GM12872 (cell line): ENCODE measurements around the gene STK24.

Source experiments
- TF ChIP-seq, protein P1 (sequence below): IDR thresholded peaks from 3 replicates; pipeline ENCODE4 v1.5.1; 2011; ENCODE audit warnings: low read depth, mild to moderate bottlenecking, low read length, moderate library complexity; ENCODE audit not compliant: insufficient read depth

Gene STK24

DNA sequence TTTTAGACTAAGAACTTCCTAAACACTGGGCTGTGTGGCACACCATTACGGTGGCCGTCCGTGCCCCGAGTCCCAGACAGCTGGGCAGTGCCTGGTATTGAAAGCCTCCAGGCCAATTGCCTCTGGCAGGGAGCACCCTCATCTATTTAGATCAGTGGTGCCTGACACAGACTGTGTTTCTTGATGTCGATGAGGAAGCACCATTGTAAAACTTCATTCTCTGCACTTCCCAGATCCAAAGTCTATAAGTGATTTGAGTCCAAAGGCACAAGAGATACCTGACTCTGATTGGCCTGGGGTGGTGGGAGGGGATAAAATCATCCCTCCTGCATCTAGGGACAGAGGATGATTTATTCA, 8.5 kb upstream of the STK24 start:
- TF ChIP-seq, protein P1, sequence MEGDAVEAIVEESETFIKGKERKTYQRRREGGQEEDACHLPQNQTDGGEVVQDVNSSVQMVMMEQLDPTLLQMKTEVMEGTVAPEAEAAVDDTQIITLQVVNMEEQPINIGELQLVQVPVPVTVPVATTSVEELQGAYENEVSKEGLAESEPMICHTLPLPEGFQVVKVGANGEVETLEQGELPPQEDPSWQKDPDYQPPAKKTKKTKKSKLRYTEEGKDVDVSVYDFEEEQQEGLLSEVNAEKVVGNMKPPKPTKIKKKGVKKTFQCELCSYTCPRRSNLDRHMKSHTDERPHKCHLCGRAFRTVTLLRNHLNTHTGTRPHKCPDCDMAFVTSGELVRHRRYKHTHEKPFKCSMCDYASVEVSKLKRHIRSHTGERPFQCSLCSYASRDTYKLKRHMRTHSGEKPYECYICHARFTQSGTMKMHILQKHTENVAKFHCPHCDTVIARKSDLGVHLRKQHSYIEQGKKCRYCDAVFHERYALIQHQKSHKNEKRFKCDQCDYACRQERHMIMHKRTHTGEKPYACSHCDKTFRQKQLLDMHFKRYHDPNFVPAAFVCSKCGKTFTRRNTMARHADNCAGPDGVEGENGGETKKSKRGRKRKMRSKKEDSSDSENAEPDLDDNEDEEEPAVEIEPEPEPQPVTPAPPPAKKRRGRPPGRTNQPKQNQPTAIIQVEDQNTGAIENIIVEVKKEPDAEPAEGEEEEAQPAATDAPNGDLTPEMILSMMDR, result no peak

DNA sequence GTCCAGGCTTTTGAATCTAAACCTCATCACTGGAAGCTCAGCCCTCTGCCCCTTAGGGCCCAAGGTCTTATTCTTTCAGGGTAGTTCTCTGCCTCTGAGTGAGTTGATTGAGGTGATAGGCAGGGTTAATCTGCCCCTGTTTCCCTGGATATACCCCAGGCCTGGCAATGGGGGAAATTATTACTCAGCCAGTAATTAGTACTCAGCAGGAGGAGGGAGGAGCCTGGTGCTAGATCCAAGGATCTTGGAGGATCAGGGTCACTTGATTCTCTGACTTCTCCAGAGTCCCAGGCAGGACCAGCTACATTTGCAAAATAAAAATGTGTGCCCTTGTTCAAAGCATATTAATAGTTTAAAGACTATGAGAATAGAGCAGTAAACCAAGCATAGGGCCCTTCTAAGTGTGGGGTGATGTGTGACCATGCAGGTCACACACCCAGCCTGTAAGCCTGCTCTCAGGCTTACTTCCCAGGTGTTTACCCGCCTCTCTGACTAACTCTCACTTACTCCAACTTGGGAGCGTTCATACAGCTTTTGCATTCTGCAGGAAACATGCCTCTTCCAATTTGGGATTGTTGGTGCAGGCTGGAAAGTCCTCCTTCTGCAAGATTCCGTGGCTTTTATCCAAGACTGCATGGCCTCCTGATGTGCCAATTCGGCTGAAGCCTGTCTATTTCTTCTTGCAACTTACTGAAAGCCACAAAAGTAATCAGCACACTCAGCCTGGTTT, 7.9 kb upstream of the STK24 start:
- TF ChIP-seq, protein P1, result no peak

DNA sequence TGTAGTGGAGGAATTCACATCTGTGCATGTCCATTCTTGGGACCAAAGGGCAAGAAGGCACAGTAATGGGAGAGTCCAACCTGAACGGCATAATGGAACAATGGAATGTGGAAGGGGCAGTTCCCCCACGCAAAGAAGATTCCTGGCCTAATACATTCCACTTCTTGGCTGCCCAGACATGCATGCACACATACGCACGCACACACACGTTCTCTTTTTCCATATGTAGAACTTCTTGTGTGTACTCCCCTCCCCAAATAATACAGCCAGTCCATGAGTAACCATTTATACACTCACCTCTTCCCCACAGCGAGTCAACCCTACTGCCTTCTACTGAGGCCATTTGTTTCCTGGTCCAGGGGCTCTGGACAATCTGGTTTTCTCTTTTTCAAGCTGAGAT, 6.0 kb upstream of the STK24 start:
- TF ChIP-seq, protein P1, result no peak

DNA sequence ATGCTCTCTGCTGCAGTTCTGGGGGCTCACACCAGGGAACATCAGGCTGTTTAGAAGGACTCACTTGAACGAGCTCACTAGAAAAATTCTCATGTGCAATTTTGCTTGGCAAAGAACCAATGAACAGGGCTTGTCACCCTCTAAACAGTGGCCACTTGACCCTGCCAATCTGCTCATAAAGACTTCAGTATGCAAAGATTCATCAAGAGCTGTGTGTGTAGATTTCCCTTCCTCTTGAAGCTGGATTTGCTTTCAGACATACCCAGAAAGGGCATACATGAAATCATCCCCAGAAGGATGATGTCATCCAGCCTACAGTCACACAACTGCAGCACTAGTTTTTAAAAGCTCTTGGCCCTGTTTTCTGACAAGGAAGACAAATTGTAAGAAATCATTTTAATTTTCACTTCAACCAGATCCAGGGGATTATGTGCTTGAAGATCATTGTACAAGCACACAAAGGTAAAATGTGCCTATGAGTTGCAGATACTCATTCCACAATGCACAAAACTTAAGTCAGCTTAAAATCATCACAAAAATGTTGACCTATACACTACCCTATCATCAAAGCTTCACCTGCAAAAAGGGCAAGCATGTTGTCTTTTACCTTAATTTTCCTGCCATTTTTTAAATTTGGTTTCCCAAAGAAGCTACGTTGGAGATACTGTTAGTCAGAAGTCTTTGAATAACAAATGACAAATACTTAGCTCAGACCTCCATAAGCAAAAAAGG, 5.2 kb upstream of the STK24 start:
- TF ChIP-seq, protein P1, result no peak

DNA sequence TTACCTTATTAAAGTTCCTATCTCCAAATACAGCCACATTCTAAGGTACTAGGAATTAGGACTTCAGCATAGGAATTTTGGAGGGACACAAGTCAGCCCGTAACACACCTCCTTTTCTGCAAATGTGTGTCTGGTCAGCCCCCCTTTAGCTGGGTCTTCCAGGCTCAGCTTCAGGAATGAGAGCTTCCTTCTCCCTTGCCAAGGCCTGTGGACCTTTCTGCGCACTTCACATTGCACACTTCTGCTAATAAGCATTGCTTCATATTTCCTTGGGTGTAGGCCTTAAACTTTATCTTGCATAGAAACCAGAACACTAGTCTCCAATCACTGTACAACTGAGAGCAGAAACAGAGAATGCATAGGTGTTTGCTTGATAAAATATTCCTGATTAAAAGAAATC, 4.5 kb upstream of the STK24 start:
- TF ChIP-seq, protein P1, result no peak

DNA sequence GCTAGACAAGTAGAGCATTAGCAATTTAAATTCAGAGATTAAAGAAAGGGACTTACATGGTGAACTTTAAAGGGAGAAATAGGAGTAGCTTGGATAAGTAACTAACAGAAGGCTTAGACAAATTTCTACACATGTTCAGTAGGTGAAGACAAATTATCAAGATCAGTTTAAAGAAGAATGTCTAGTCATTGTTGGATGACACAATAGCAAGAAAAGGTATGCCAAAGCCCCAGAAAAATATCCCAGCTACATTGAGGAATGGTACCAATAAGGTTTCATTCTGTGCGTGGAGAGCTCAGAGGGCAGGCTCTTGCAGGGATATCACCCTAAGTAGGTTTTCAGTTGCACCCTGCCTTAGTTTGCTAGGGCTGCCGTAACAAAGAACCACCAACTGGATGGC, 3.5 kb upstream of the STK24 start:
- TF ChIP-seq, protein P1, result no peak

DNA sequence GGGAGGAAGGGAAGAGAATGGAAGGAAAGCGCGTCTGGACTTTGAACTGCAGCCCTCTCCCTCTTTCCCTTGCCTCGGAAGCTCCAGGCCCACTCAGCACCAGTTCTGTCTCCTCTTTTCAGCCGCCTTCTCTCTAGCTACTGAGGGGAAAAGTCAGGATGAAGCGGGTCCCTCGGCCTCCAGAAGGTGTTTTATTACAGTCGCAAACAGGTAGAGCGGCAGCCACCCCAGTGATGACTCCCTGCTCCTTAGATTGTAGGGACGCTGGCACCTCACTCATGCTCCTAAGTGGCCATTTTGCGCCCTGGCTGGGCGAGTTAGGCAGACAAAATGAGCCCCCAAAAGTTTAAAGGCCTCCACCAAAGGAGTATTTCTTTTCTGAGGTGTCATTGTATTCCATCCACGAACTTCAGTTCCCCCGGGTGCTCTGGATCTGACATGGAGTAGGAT, 954 bp upstream of the STK24 start:
- TF ChIP-seq, protein P1, result no peak
